GM21528 (cell line): ENCODE data around the gene TXNDC12.
"Not testable (repeated sequence)": the region's sequence is repeated elsewhere in the genome, so short reads cannot be mapped to it uniquely, and the experiment has no call there.

Experiments used
- ATAC-seq: cut with Tn5 transposase; IDR thresholded peaks from one replicate; pipeline ENCODE4 v1.9.1; 2021; ENCODE audit warnings: mild to moderate bottlenecking, moderate library complexity; ENCODE audit not compliant: unreplicated experiment, low FRiP score

TXNDC12 gene

GRCh38 chr1:52053862-52054261, 1.1 kb downstream of the TXNDC12 start:
- ATAC-seq, result no peak

- ATAC-seq, result not testable (repeated sequence)
These were observed 5.7 kb downstream of the TXNDC12 start for GRCh38 chr1:52049337-52049736.

- ATAC-seq, result not testable (repeated sequence)
These were observed 9.3 kb downstream of the TXNDC12 start for GRCh38 chr1:52045666-52046195.

- ATAC-seq, result no peak
These were observed 9.8 kb downstream of the TXNDC12 start for GRCh38 chr1:52045236-52045635.

- ATAC-seq, result no peak
These were observed 13.3 kb downstream of the TXNDC12 start for GRCh38 chr1:52041551-52042185.

GRCh38 chr1:52037909-52038308, 17.1 kb downstream of the TXNDC12 start:
- no peak for ATAC-seq

- no peak for ATAC-seq
These were observed 17.6 kb downstream of the TXNDC12 start for GRCh38 chr1:52037402-52037814.

GRCh38 chr1:52034050-52034384, 21.0 kb downstream of the TXNDC12 start:
- no peak for ATAC-seq

GRCh38 chr1:52033190-52034049, 21.6 kb downstream of the TXNDC12 start, which contains the start of gene KTI12:
TSS of gene KTI12 (minus strand) at chr1:52033810. CDS start at chr1:52033761, 49 bp downstream.
- ATAC-seq, result peak; percentile 84

- no peak for ATAC-seq
These were observed 22.2 kb downstream of the TXNDC12 start for GRCh38 chr1:52032785-52033131.

GRCh38 chr1:52032124-52032784, 22.7 kb downstream of the TXNDC12 start:
- no peak for ATAC-seq

- ATAC-seq, result not testable (repeated sequence)
These were observed 26.2 kb downstream of the TXNDC12 start for GRCh38 chr1:52028839-52029238.

GRCh38 chr1:52028328-52028727, 26.7 kb downstream of the TXNDC12 start:
- no peak for ATAC-seq

GRCh38 chr1:52026278-52026677, 28.7 kb downstream of the TXNDC12 start:
- no peak for ATAC-seq

- ATAC-seq, result no peak
These were observed 32.9 kb downstream of the TXNDC12 start for GRCh38 chr1:52022133-52022532.

- ATAC-seq, result no peak
These were observed 46.8 kb downstream of the TXNDC12 start for GRCh38 chr1:52008071-52008809.

- ATAC-seq, result no peak
These were observed 47.6 kb downstream of the TXNDC12 start for GRCh38 chr1:52007215-52008002.

GRCh38 chr1:52006081-52006553, 48.9 kb downstream of the TXNDC12 start:
- ATAC-seq, result not testable (repeated sequence)

GRCh38 chr1:52005548-52005947, 49.4 kb downstream of the TXNDC12 start:
- ATAC-seq, result not testable (repeated sequence)

GRCh38 chr1:52003877-52004276, 51.1 kb downstream of the TXNDC12 start:
- no peak for ATAC-seq
